Esophagus (tissue), 2 donors: ENCODE results near the gene PDK2. TPM values are rescaled to one million over a fixed set of nuclear protein-coding genes. Genes with fewer than 3 reads are reported as not detected.

Experiments used
- H3K27ac ChIP-seq, 2 donors: one replicate each; pipeline ENCODE4 v1.5.1; 2013; ENCODE audit warnings: low read depth in 2 of 2, mild to moderate bottlenecking in 2 of 2, inconsistent platforms in 1 of 2, low read length in 1 of 2, moderate library complexity in 1 of 2
- H3K27me3 ChIP-seq, 2 donors: one replicate each; pipeline ENCODE4 v1.6.1; 2013; ENCODE audit warnings: low read length in 2 of 2, control low read depth in 1 of 2, mild to moderate bottlenecking in 1 of 2; ENCODE audit not compliant: insufficient read depth in 2 of 2, control insufficient read depth in 1 of 2
- H3K36me3 ChIP-seq, 2 donors: one replicate each; pipeline ENCODE4 v1.6.1; 2013; ENCODE audit warnings: low read length in 1 of 2; ENCODE audit not compliant: control insufficient read depth in 2 of 2, insufficient read depth in 2 of 2
- H3K4me1 ChIP-seq, 2 donors: one replicate each; pipeline ENCODE4 v1.6.1; 2013; ENCODE audit warnings: low read length in 1 of 2; ENCODE audit not compliant: control insufficient read depth in 2 of 2, insufficient read depth in 2 of 2
- H3K4me3 ChIP-seq, 2 donors: one replicate each; pipeline ENCODE4 v1.5.1; 2013; ENCODE audit warnings: low read length in 2 of 2, mild to moderate bottlenecking in 2 of 2, low read depth in 1 of 2, moderate library complexity in 1 of 2
- H3K9me3 ChIP-seq, 2 donors: one replicate each; pipeline ENCODE4 v1.6.1; 2013; ENCODE audit warnings: mild to moderate bottlenecking in 2 of 2, low read depth in 1 of 2, low read length in 1 of 2, moderate library complexity in 1 of 2; ENCODE audit not compliant: control insufficient read depth in 2 of 2, insufficient read depth in 1 of 2
- WGBS, 2 donors: extraction: QIAGEN DNeasy Blood & Tissue Kit; methylation state at CpG; one replicate each; pipeline ENCODE4 v1.1.7; 2013; 5-methylcytosine and 5-hydroxymethylcytosine counted together
- polyA plus RNA-seq, 2 donors: library from polyadenylated mRNA; stranded (reverse); fragments of 200-250 nt; gene quantifications; one replicate each; pipeline ENCODE4 v1.2.3, GENCODE V29; 2013
- donor health status: healthy with polysubstance abuse.
- donor health status: Bipolar disorder and iron deficiency.

The PDK2 gene
- polyA plus RNA-seq, 2 donors: 12.1 to 13.5 TPM

- peaks cover 17 to 35% of the 10 kb centered on the region in 2 donors for H3K4me1 ChIP-seq
- 0 to 1% methylated on average over 67 to 69 of the region's 69 CpGs for WGBS, 2 donors
Observed at GRCh38 chr17:50150354-50151040, 55.3 kb downstream of the PDK2 start, which contains the start of gene PPP1R9B. Gene PPP1R9B, minus strand, starts transcription at chr17:50150677. Its CDS starts 164 bp downstream, at chr17:50150513.

GRCh38 chr17:50151041-50151936, 56.1 kb downstream of the PDK2 start:
- Histone ChIP-seq H3K4me1 (peaks cover 13 to 28% of the 10 kb centered on the region in 2 donors), H3K9me3 (no peaks in the 10 kb centered on the region), H3K36me3 (peaks cover 0 to 2% of the 10 kb centered on the region in 2 donors), H3K27ac (peak overlapping the region; percentile 82 to 91), H3K4me3 (peak overlapping the region; percentile 75 to 81), H3K27me3 (no peaks in the 10 kb centered on the region)
- WGBS, 2 donors: 0 to 1% methylated on average over 29 to 40 of the region's 40 CpGs

More at GRCh38 chr17:50150354-50151040, 55.3 kb downstream of the PDK2 start, which contains the start of gene PPP1R9B:
- no peaks in the 10 kb centered on the region for H3K27me3 ChIP-seq
- H3K36me3 ChIP-seq: peaks cover 0 to 3% of the 10 kb centered on the region in 2 donors
- peak within 1 kb of the TSS; percentile 75 to 81 for H3K4me3 ChIP-seq
- H3K9me3 ChIP-seq: no peaks in the 10 kb centered on the region
- peak within 1 kb of the TSS; percentile 82 to 91 for H3K27ac ChIP-seq

GRCh38 chr17:50151937-50152547, 56.9 kb downstream of the PDK2 start:
- Histone ChIP-seq H3K4me1 (peaks cover 11 to 20% of the 10 kb centered on the region in 2 donors), H3K27me3 (no peaks in the 10 kb centered on the region), H3K4me3 (peak overlapping the region; percentile 26 to 81), H3K9me3 (no peaks in the 10 kb centered on the region), H3K27ac (peak overlapping the region; percentile 82 to 91), H3K36me3 (peaks cover 0 to under 1% of the 10 kb centered on the region in 2 donors)
- 1% methylated on average over 11 to 12 of the region's 12 CpGs for WGBS, 2 donors

- WGBS, 2 donors: 65 to 76% methylated on average over 7 of the region's 7 CpGs
- no peaks in the 10 kb centered on the region for H3K36me3 ChIP-seq
- H3K9me3 ChIP-seq: no peaks in the 10 kb centered on the region
- peaks cover 5 to 18% of the 10 kb centered on the region in 2 donors for H3K4me1 ChIP-seq
- no peaks in the 10 kb centered on the region for H3K27me3 ChIP-seq
- H3K4me3 ChIP-seq: no peak overlapping the region
- H3K27ac ChIP-seq: peak overlapping the region in 1 of 2 donors; percentile 91
Observed at GRCh38 chr17:50152736-50153135, 57.6 kb downstream of the PDK2 start.

DNA sequence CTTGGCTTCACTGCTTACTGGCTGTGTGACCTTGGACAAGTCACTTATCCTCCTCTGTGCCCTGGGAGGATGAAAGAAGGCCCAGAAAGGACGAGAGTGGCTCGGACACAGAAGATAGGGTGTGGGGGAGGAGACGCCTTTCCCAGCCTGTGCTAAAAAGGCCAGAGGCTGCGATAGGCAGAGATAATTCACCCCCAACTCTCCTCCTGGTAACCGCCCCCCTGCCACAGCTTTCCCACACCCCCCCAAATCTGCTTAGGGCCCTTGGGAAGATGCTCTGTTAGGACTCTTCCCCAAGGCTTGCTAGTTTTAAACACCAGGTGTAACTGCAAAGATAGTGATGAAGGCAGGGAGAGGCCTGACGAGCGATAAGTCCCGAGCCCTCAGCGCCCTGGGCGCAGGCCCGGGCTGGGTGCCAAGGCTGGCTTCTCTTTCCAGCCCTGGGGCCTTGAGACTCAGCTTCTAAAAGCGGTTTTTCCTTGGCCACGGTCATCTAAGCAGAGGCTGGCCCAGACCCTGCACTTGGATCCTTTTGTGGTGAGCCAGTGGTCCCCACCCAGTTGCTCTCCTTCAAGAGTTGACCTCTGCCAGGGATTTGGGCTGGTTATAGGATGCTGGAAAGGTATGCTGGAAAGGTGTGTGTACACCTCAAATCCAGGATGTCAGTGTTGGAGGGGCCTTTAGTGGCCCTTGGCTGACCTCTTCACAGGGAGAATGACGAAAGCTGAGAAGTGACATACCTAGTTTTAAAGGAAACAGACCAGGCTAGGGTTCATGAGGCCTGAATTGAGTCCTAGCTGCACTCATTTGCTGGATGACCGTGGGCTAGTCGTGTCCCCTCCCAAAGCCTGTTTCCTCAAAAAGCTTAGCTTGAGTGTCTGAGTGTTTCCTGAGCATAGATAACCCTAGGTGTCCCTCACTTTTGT, 58.8 kb downstream of the PDK2 start:
- H3K27me3 ChIP-seq: no peaks in the 10 kb centered on the region
- 36 to 39% methylated on average over 16 of the region's 16 CpGs for WGBS, 2 donors
- no peaks in the 10 kb centered on the region for H3K9me3 ChIP-seq
- H3K4me1 ChIP-seq: peaks cover 0 to 15% of the 10 kb centered on the region in 2 donors
- H3K27ac ChIP-seq: peak overlapping the region; percentile 21 to 79
- no peaks in the 10 kb centered on the region for H3K36me3 ChIP-seq
- no peak overlapping the region for H3K4me3 ChIP-seq

GRCh38 chr17:50154604-50155003, 59.5 kb downstream of the PDK2 start:
- WGBS, 2 donors: 17 to 43% methylated on average over 1 of the region's 1 CpG
- H3K4me1 ChIP-seq: peaks cover 0 to 15% of the 10 kb centered on the region in 2 donors
- H3K4me3 ChIP-seq: no peak overlapping the region
- H3K27me3 ChIP-seq: no peaks in the 10 kb centered on the region
- no peaks in the 10 kb centered on the region for H3K36me3 ChIP-seq
- H3K27ac ChIP-seq: peak overlapping the region; percentile 14 to 79
- no peaks in the 10 kb centered on the region for H3K9me3 ChIP-seq

DNA sequence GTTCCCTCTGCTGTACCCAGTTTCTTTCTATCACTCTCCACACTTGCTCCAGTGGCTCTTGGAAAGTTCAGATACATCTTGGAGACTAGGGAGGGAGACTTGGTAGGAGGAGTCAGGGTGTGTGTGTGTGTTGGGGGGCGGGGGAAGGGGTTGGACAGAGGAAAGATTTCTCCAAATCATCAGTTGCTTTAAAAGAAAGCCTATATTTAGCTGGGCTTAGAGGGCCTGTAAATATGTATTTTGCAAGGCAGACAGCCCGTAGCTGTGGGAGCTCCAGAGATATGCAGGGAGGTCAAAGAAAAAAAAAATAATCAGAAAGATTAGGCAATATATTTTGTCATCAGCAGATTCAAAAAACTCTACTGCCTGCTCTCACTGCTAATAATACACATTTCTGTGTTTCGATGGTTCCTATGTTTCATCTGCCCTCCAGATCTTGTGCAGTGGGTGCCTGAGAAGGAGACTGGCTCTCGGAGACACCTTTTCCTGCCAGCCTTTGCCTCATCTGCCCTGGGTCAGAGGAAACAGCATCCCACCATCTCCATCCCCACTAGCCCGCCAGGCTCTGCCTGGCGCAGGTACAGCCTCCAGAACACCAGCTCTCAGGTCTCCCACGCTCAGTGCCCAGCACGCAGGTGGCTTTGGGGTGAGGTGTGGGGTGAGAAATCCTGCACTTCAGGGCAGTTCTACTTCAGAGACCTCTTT, 60.1 kb downstream of the PDK2 start:
- Histone ChIP-seq H3K27me3 (no peaks in the 10 kb centered on the region), H3K4me3 (no peak overlapping the region), H3K9me3 (no peaks in the 10 kb centered on the region), H3K27ac (peak overlapping the region; percentile 69 to 79), H3K36me3 (no peaks in the 10 kb centered on the region), H3K4me1 (peaks cover 0 to 15% of the 10 kb centered on the region in 2 donors)
- 67 to 69% methylated on average over 8 of the region's 8 CpGs for whole genome bisulfite sequencing, 2 donors

DNA sequence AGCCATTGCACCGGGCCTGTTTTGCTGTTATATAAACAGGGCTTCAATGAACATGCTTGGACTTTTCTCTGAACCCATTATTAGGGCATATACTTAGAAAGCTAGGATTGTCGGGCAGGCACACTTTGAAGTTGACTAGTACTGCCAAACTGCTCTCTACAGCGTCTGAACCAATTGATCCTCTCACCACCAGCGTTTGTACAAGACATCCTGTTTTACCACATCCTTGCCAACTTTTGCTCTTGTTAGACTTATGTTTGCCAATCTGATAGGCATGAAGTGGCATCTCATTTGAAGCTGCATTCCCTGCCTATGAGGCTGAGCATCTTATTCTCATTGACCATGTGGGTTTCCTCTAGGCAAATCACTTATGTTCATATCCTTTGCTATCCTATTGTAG, 62.7 kb downstream of the PDK2 start:
- Histone ChIP-seq H3K27ac (no peak overlapping the region), H3K4me1 (peaks cover 0 to 7% of the 10 kb centered on the region in 2 donors), H3K36me3 (no peaks in the 10 kb centered on the region), H3K9me3 (no peaks in the 10 kb centered on the region), H3K27me3 (no peaks in the 10 kb centered on the region), H3K4me3 (no peak overlapping the region)
- WGBS, 2 donors: 37 to 38% methylated on average over 4 of the region's 4 CpGs
